ENCODE data around the gene FRAT1. TPM values are rescaled to one million over a fixed set of nuclear protein-coding genes. Genes with fewer than 3 reads are reported as not detected.

The FRAT1 gene
- total and polyA plus RNA-seq, 2 donors (not counting 3 experiments of a cell fraction or from before 2014, with no cell fraction given): 2.2 to 3.2 TPM

- Histone ChIP-seq H3K4me3 (replicated peaks in 1 of 3; ENCODE audit: insufficient read depth in 1 of 3, low read depth in 1 of 3, low read length in 3 of 3) (no peak overlapping the region), H3K9ac (replicated peaks; ENCODE audit: extremely low read depth, insufficient read depth, low read length) (no peak overlapping the region), H3K4me2 (ENCODE audit: insufficient read depth, low read length) (no peak overlapping the region), H2AFZ (ENCODE audit: low read depth, low read length) (no peak overlapping the region), H3K27me3 (ENCODE audit: control insufficient read depth in 2 of 2, insufficient read depth in 2 of 2, low read length in 2 of 2) (no peaks in the 10 kb centered on the region), H3K27ac (ENCODE audit: insufficient read depth, low read depth, low read length) (no peak overlapping the region), H3K36me3 (ENCODE audit: control insufficient read depth in 2 of 2, extremely low read depth in 1 of 2, insufficient read depth in 2 of 2, low read length in 2 of 2) (no peaks in the 10 kb centered on the region), H3K9me3 (replicated peaks; ENCODE audit: control insufficient read depth, insufficient read depth, low read length) (no peaks in the 10 kb centered on the region), H4K20me1 (replicated peaks; ENCODE audit: control insufficient read depth, extremely low read depth, insufficient read depth, low read length) (no peaks in the 10 kb centered on the region), H3K79me2 (ENCODE audit: control insufficient read depth, insufficient read depth, low read length) (peaks cover 14% of the 10 kb centered on the region), H3K4me1 (ENCODE audit: control insufficient read depth, extremely low read depth, insufficient read depth, low read length) (peaks cover 4% of the 10 kb centered on the region), H3K9me1 (replicated peaks; ENCODE audit: control insufficient read depth, extremely low read depth, insufficient read depth, low read length) (no peaks in the 10 kb centered on the region)
- dilution Hi-C loops (cut with MboI; ENCODE audit: extremely low pct_ligation_motif_present, low sequenced_read_pairs) (no loop called here), intact Hi-C loops (cut with micrococcal nuclease) (no loop called here)
- TF ChIP-seq POLR2A (IDR thresholded peaks at IDR 0.05; ENCODE audit: low read depth, low read length) (no peak), MYC (IDR thresholded peaks at IDR 0.05; ENCODE audit: low read depth, low read length) (no peak), FOS (IDR thresholded peaks at IDR 0.05; ENCODE audit: borderline replicate concordance, insufficient read depth, low read length) (no peak), CTCF (IDR thresholded peaks at IDR 0.05; ENCODE audit: extremely low read depth in 1 of 2, insufficient read depth in 1 of 2, low read depth in 1 of 2, low read length in 2 of 2) (no peak)
- DNase-seq (ENCODE audit: low read depth, low spot score) (no peak), FAIRE-seq (no peak)
- ChIA-PET POLR2A (no interaction called here), CTCF (interaction anchor here (0.9 to 1.5 kb wide), 7 partner anchors 10 to 202 kb away, joined by 3 to 7 read pairs (median 4); partner anchors contain the start of gene FRAT1)
- no TSS peak for BruUV-seq (replicated peaks)
Measured at GRCh38 chr10:97274828-97275227, 44.2 kb upstream of the FRAT1 start.

GRCh38 chr10:97277551-97277950 lies 41.5 kb upstream of the FRAT1 start:
- intact Hi-C loops (cut with micrococcal nuclease): no loop called here
- CTCF ChIA-PET: interaction anchor here (1.7 to 2.9 kb wide), 7 partner anchors 8 to 83 kb away, joined by 5 to 79 read pairs (median 29); partner anchors contain the start of genes FRAT1 and FRAT2
- no peak overlapping the region for H3K9ac ChIP-seq (replicated peaks; ENCODE audit: extremely low read depth, insufficient read depth, low read length)
- POLR2A ChIA-PET: no interaction called here
- H3K27me3 ChIP-seq (ENCODE audit: control insufficient read depth in 2 of 2, insufficient read depth in 2 of 2, low read length in 2 of 2): no peaks in the 10 kb centered on the region
- no peaks in the 10 kb centered on the region for H3K36me3 ChIP-seq (ENCODE audit: control insufficient read depth in 2 of 2, extremely low read depth in 1 of 2, insufficient read depth in 2 of 2, low read length in 2 of 2)
- H3K9me3 ChIP-seq (replicated peaks; ENCODE audit: control insufficient read depth, insufficient read depth, low read length): no peaks in the 10 kb centered on the region
- H3K4me1 ChIP-seq (ENCODE audit: control insufficient read depth, extremely low read depth, insufficient read depth, low read length): peaks cover 4% of the 10 kb centered on the region
- FAIRE-seq: no peak
- H3K79me2 ChIP-seq (ENCODE audit: control insufficient read depth, insufficient read depth, low read length): peaks cover 15% of the 10 kb centered on the region
- BruUV-seq (replicated peaks): no TSS peak
- no peaks in the 10 kb centered on the region for H4K20me1 ChIP-seq (replicated peaks; ENCODE audit: control insufficient read depth, extremely low read depth, insufficient read depth, low read length)
- TF ChIP-seq POLR2AphosphoS5 (IDR thresholded peaks at IDR 0.05; ENCODE audit: insufficient read depth, low read depth, low read length) (no peak), CTCF (IDR thresholded peaks at IDR 0.05; ENCODE audit: extremely low read depth in 1 of 2, insufficient read depth in 1 of 2, low read depth in 1 of 2, low read length in 2 of 2) (no peak), MAX (IDR thresholded peaks at IDR 0.05; ENCODE audit: insufficient read depth, insufficient read length) (no peak), FOS (IDR thresholded peaks at IDR 0.05; ENCODE audit: borderline replicate concordance, insufficient read depth, low read length) (no peak), EZH2 (IDR thresholded peaks at IDR 0.05; ENCODE audit: borderline replicate concordance, low read depth, low read length, severe bottlenecking) (no peak), POLR2A (IDR thresholded peaks at IDR 0.05; ENCODE audit: low read depth, low read length) (no peak), GATA2 (IDR thresholded peaks at IDR 0.05; ENCODE audit: insufficient read depth, insufficient read length, low read depth, low read length) (no peak), MYC (IDR thresholded peaks at IDR 0.05; ENCODE audit: low read depth, low read length) (no peak), JUN (IDR thresholded peaks at IDR 0.05; ENCODE audit: borderline replicate concordance, insufficient read depth, insufficient read length, low read depth) (no peak)
- H3K27ac ChIP-seq (ENCODE audit: insufficient read depth, low read depth, low read length): no peak overlapping the region
- no peak overlapping the region for H2AFZ ChIP-seq (ENCODE audit: low read depth, low read length)
- no peak for DNase-seq (ENCODE audit: low read depth, low spot score)
- no peak overlapping the region for H3K4me2 ChIP-seq (ENCODE audit: insufficient read depth, low read length)
- dilution Hi-C loops (cut with MboI; ENCODE audit: extremely low pct_ligation_motif_present, low sequenced_read_pairs): no loop called here
- H3K4me3 ChIP-seq (replicated peaks in 1 of 3; ENCODE audit: insufficient read depth in 1 of 3, low read depth in 1 of 3, low read length in 3 of 3): no peak overlapping the region
- H3K9me1 ChIP-seq (replicated peaks; ENCODE audit: control insufficient read depth, extremely low read depth, insufficient read depth, low read length): no peaks in the 10 kb centered on the region

All from endothelial cell of umbilical vein (primary cell).